PC-3 (cell line): ENCODE results near the gene BTAF1.

Experiments
- CTCF ChIP-seq: fragments of 300-600 bp; sonication (generic); conservative IDR thresholded peaks from 2 replicates; pipeline ENCODE4 v1.5.1; 2017; ENCODE audit warnings: antibody characterized with exemption, low read depth, mild to moderate bottlenecking, low read length
- EZH2 ChIP-seq: fragments of 300-600 bp; sonication (generic); IDR thresholded peaks from one replicate; pipeline ENCODE4 v1.6.1; 2017; ENCODE audit warnings: antibody characterized with exemption, mild to moderate bottlenecking, low read length; ENCODE audit not compliant: unreplicated experiment

GRCh38 chr10:91969297-91969696 lies 45.7 kb downstream of the BTAF1 start:
- no peak for TF ChIP-seq CTCF
- TF ChIP-seq EZH2 = no peak
